Aorta (tissue), 5 donors: ENCODE measurements around the gene LDLRAD4. TPM values are rescaled to one million over a fixed set of nuclear protein-coding genes. Genes with fewer than 3 reads are reported as not detected.
A peak's percentile ranks its signal among the peaks of the same experiment; 100 is the strongest.

ENCODE experiments used
- ATAC-seq: fragments of 200-7000 bp; cut with Tn5 transposase; one replicate; pipeline ENCODE4 v1.9.1; 2022; ENCODE audit warnings: moderate library complexity; ENCODE audit not compliant: low FRiP score
- DNase-seq, 2 donors: peaks; one replicate each; pipeline ENCODE4 v3.0.0-alpha.2; 2020
- H3K27ac ChIP-seq, 2 donors: one replicate each; pipeline ENCODE4 v1.5.1; 2013; ENCODE audit warnings: low read length in 2 of 2, mild to moderate bottlenecking in 2 of 2, moderate library complexity in 2 of 2, control low read depth in 1 of 2, inconsistent platforms in 1 of 2, low read depth in 1 of 2
- H3K27me3 ChIP-seq, 2 donors: one replicate each; pipeline ENCODE4 v1.6.1; 2013; ENCODE audit warnings: control low read depth in 1 of 2, low read length in 1 of 2, mild to moderate bottlenecking in 1 of 2, moderate library complexity in 1 of 2; ENCODE audit not compliant: insufficient read depth in 2 of 2, control insufficient read depth in 1 of 2
- H3K36me3 ChIP-seq, 2 donors: one replicate each; pipeline ENCODE4 v1.6.1; 2013; ENCODE audit warnings: control low read depth in 1 of 2, low read length in 1 of 2, mild to moderate bottlenecking in 1 of 2; ENCODE audit not compliant: insufficient read depth in 2 of 2, control insufficient read depth in 1 of 2
- H3K4me1 ChIP-seq, 2 donors: one replicate each; pipeline ENCODE4 v1.6.1; 2013; ENCODE audit warnings: low read length in 2 of 2, control low read depth in 1 of 2, mild to moderate bottlenecking in 1 of 2, moderate library complexity in 1 of 2; ENCODE audit not compliant: insufficient read depth in 2 of 2, control insufficient read depth in 1 of 2
- H3K4me3 ChIP-seq, 2 donors: one replicate each; pipeline ENCODE4 v1.5.1; 2013; ENCODE audit warnings: low read length in 2 of 2, control low read depth in 1 of 2, mild to moderate bottlenecking in 1 of 2
- H3K9me3 ChIP-seq: one replicate; pipeline ENCODE4 v1.6.1; 2013; ENCODE audit warnings: mild to moderate bottlenecking, low read length; ENCODE audit not compliant: control insufficient read depth
- WGBS, 2 donors: extraction: QIAGEN DNeasy Blood & Tissue Kit; methylation state at CpG; one replicate each; pipeline ENCODE4 v1.1.7; 2013; 5-methylcytosine and 5-hydroxymethylcytosine counted together
- intact Hi-C, 2 donors: fragments of 100-400 bp; cut with DNase I; formaldehyde crosslinking; loops; one replicate each; pipeline versions ENCODE4 v1.14.2 to v1.15.0; 2022
- polyA plus RNA-seq, 2 donors: library from polyadenylated mRNA; stranded (reverse); fragments of 200-250 nt; gene quantifications; one replicate each; pipeline ENCODE4 v1.2.3, GENCODE V29; 2013
- total RNA-seq, 2 donors: library from RNA; stranded (reverse); fragmentation: NEBNext Ultra II Directional; extraction: Animal tissue kit (Norgen Biotek cat#: 25700); gene quantifications; one replicate each; pipeline ENCODE4 v1.2.1, GENCODE V29; 2021
- donor health status: healthy with polysubstance abuse.
- donor health status: Bipolar disorder and iron deficiency.
- donor health status: DM: no; HTN: no; CAD: no.
- donor health status: DM: no; HTN: no; CAD: no.
- donor health status: DM: yes; HTN: yes; CAD: no.

LDLRAD4 gene
- total and polyA plus RNA-seq, 4 donors, result 7.0 to 112 (median 36.9) TPM

GRCh38 chr18:13524054-13524453 lies 305.5 kb downstream of the LDLRAD4 start:
- Histone ChIP-seq H3K27ac (no peak overlapping the region), H3K4me1 (no peaks in the 10 kb centered on the region), H3K36me3 (no peaks in the 10 kb centered on the region), H3K27me3 (no peaks in the 10 kb centered on the region), H3K4me3 (no peak overlapping the region), H3K9me3 (no peaks in the 10 kb centered on the region)
- ATAC-seq (no peak), DNase-seq (no peak)
- 92% methylated on average over 5 of the region's 5 CpGs for WGBS, 2 donors
- intact Hi-C loops, result no loop called here

- no peak for DNase-seq
- intact Hi-C loops, result no loop called here
- H3K9me3 ChIP-seq, result no peaks in the 10 kb centered on the region
- H3K27ac ChIP-seq, result no peak overlapping the region
- H3K36me3 ChIP-seq, result no peaks in the 10 kb centered on the region
- no peaks in the 10 kb centered on the region for H3K27me3 ChIP-seq
- ATAC-seq, result no peak
- no peaks in the 10 kb centered on the region for H3K4me1 ChIP-seq
- WGBS, 2 donors, result 80 to 82% methylated on average over 11 of the region's 11 CpGs
- H3K4me3 ChIP-seq, result no peak overlapping the region
Measured at GRCh38 chr18:13524811-13525210, 306.3 kb downstream of the LDLRAD4 start.

GRCh38 chr18:13525381-13526029 lies 306.9 kb downstream of the LDLRAD4 start:
- Histone ChIP-seq H3K36me3 (no peaks in the 10 kb centered on the region), H3K27me3 (no peaks in the 10 kb centered on the region), H3K4me1 (no peaks in the 10 kb centered on the region), H3K9me3 (no peaks in the 10 kb centered on the region), H3K4me3 (no peak overlapping the region), H3K27ac (no peak overlapping the region)
- intact Hi-C loops, result no loop called here
- DNase-seq, result no peak
- no peak for ATAC-seq
- WGBS, 2 donors, result 85 to 87% methylated on average over 14 of the region's 14 CpGs

- intact Hi-C loops, result no loop called here
- ATAC-seq, result no peak
- WGBS, 2 donors, result 69 to 82% methylated on average over 4 of the region's 4 CpGs
Measured at GRCh38 chr18:13526519-13526918, 308.0 kb downstream of the LDLRAD4 start.

GRCh38 chr18:13527256-13527655 lies 308.7 kb downstream of the LDLRAD4 start:
- 95 to 96% methylated on average over 10 of the region's 10 CpGs for WGBS, 2 donors
- Histone ChIP-seq H3K4me1 (no peaks in the 10 kb centered on the region), H3K27ac (no peak overlapping the region), H3K4me3 (no peak overlapping the region), H3K9me3 (no peaks in the 10 kb centered on the region), H3K27me3 (no peaks in the 10 kb centered on the region), H3K36me3 (no peaks in the 10 kb centered on the region)
- intact Hi-C loops, result no loop called here
- ATAC-seq (no peak), DNase-seq (no peak)

More at GRCh38 chr18:13526519-13526918, 308.0 kb downstream of the LDLRAD4 start:
- H3K9me3 ChIP-seq, result no peaks in the 10 kb centered on the region
- no peak overlapping the region for H3K4me3 ChIP-seq
- no peaks in the 10 kb centered on the region for H3K36me3 ChIP-seq
- no peak overlapping the region for H3K27ac ChIP-seq
- no peaks in the 10 kb centered on the region for H3K4me1 ChIP-seq
- no peak for DNase-seq
- no peaks in the 10 kb centered on the region for H3K27me3 ChIP-seq

- Histone ChIP-seq H3K4me3 (no peak overlapping the region), H3K27me3 (no peaks in the 10 kb centered on the region), H3K27ac (no peak overlapping the region), H3K9me3 (no peaks in the 10 kb centered on the region), H3K36me3 (no peaks in the 10 kb centered on the region), H3K4me1 (no peaks in the 10 kb centered on the region)
- intact Hi-C loops, result no loop called here
- DNase-seq (no peak), ATAC-seq (no peak)
- 90 to 92% methylated on average over 5 of the region's 5 CpGs for WGBS, 2 donors
Measured at GRCh38 chr18:13527730-13528129, 309.2 kb downstream of the LDLRAD4 start.

- no peaks in the 10 kb centered on the region for H3K36me3 ChIP-seq
- no peak overlapping the region for H3K27ac ChIP-seq
- H3K9me3 ChIP-seq, result no peaks in the 10 kb centered on the region
- H3K4me1 ChIP-seq, result no peaks in the 10 kb centered on the region
- no peak for ATAC-seq
- no peak overlapping the region for H3K4me3 ChIP-seq
- 95% methylated on average over 9 of the region's 9 CpGs for WGBS, 2 donors
- DNase-seq, result no peak
- intact Hi-C loops, result no loop called here
- no peaks in the 10 kb centered on the region for H3K27me3 ChIP-seq
Measured at GRCh38 chr18:13528739-13529392, 310.3 kb downstream of the LDLRAD4 start.

- DNase-seq (no peak), ATAC-seq (peak; percentile 30)
- intact Hi-C loops, result loop anchor here in 1 of 2 donors (2.0 to 10.0 kb wide), 2 partner anchors 145 to 313 kb away; no protein-coding TSS in a partner anchor
- Histone ChIP-seq H3K36me3 (no peaks in the 10 kb centered on the region), H3K27ac (peak overlapping the region in 1 of 2 donors; percentile 11), H3K4me3 (no peak overlapping the region), H3K4me1 (no peaks in the 10 kb centered on the region), H3K9me3 (no peaks in the 10 kb centered on the region), H3K27me3 (no peaks in the 10 kb centered on the region)
- WGBS, 2 donors, result 26 to 35% methylated on average over 14 of the region's 14 CpGs
Measured at GRCh38 chr18:13530033-13530878, 311.7 kb downstream of the LDLRAD4 start.
